A549 (cell line): ENCODE data around the gene LMF2. TPM values are rescaled to one million over a fixed set of nuclear protein-coding genes. Genes with fewer than 3 reads are reported as not detected.
A peak's percentile ranks its signal among the peaks of the same experiment; 100 is the strongest.

Experiments used
- ATAC-seq, 2 experiments: fragments of 200-7000 bp in 1 of 2; fragments of >200 bp in 1 of 2; cut with Nextera tagmentation in 1 of 2; cut with Tn5 transposase in 1 of 2; 3 replicates each; pipeline versions ENCODE4 v1.8.0 to v1.9.1; 2018 to 2020; ENCODE audit warnings: mild to moderate bottlenecking in 1 of 2, moderate library complexity in 1 of 2
- CTCF ChIA-PET: fragments of 300-600 bp; sonication (Branson Sonifier 250); formaldehyde crosslinking; extraction: SDS; loops from one replicate; lab custom pipeline; 2021; ENCODE audit warnings: antibody characterized with exemption, inconsistent platforms; lab: Yijun Ruan, JAX
- POLR2A ChIA-PET: fragments of 350-600 bp; formaldehyde crosslinking; extraction: SDS; loops from one replicate; lab custom pipeline; 2021; ENCODE audit warnings: antibody characterized with exemption, inconsistent platforms; lab: Yijun Ruan, JAX
- DNase-seq, 2 experiments: peaks; one replicate each; pipeline versions ENCODE4 v3.0.0 to v3.0.0-alpha.2; 2011 to 2016; ENCODE audit warnings: low read depth in 1 of 2, low spot score in 1 of 2
- FAIRE-seq: peaks from 2 replicates; lab custom pipeline; 2011; peaks lifted over from hg19 to GRCh38; lab: Jason Lieb, UNC
- H3K27ac ChIP-seq, 2 experiments: fragments of >200 bp; sonication (Bioruptor Twin); formaldehyde crosslinking; 3 replicates each; pipeline ENCODE4 v1.5.1; 2016 to 2017
- H3K4me1 ChIP-seq: fragments of >200 bp; sonication (Bioruptor Twin); formaldehyde crosslinking; 3 replicates; pipeline ENCODE4 v1.6.1; 2016
- H3K4me2 ChIP-seq: fragments of >200 bp; sonication (Bioruptor Twin); formaldehyde crosslinking; 3 replicates; pipeline ENCODE4 v1.6.1; 2016
- H3K4me3 ChIP-seq: fragments of >200 bp; sonication (Bioruptor Twin); formaldehyde crosslinking; 3 replicates; pipeline ENCODE4 v1.5.1; 2016
- H3K9me3 ChIP-seq: fragments of >200 bp; sonication (Bioruptor Twin); formaldehyde crosslinking; 3 replicates; pipeline ENCODE4 v1.6.1; 2016
- ATOH8 ChIP-seq: fragments of 250-450 bp; sonication (Bioruptor Pico); IDR thresholded peaks from 2 replicates; pipeline ENCODE4 v1.5.0; 2020; ENCODE audit warnings: low read depth, mild to moderate bottlenecking, moderate library complexity
- BHLHE40 ChIP-seq: IDR thresholded peaks from 2 replicates; pipeline ENCODE4 v1.6.1; 2012; ENCODE audit warnings: low read depth, low read length, inconsistent platforms
- CBX8 ChIP-seq: fragments of 200-600 bp; sonication (generic); IDR thresholded peaks from 2 replicates; pipeline ENCODE4 v1.6.1; 2016
- CHD4 ChIP-seq: fragments of 200-600 bp; sonication (generic); IDR thresholded peaks from 2 replicates; pipeline ENCODE4 v1.6.1; 2016; ENCODE audit warnings: antibody characterized with exemption, mild to moderate bottlenecking, borderline replicate concordance
- CTCF ChIP-seq: fragments of >200 bp; sonication (Bioruptor Twin); formaldehyde crosslinking; IDR thresholded peaks from 3 replicates; pipeline ENCODE4 v1.5.1; 2016
- EHMT2 ChIP-seq: fragments of 200-600 bp; sonication (generic); IDR thresholded peaks from 2 replicates; pipeline ENCODE4 v1.6.1; 2016; ENCODE audit warnings: antibody characterized with exemption, low read depth, mild to moderate bottlenecking, moderate library complexity
- ELK1 ChIP-seq: fragments of 150-350 bp; IDR thresholded peaks from 2 replicates; pipeline ENCODE4 v1.6.1; 2014; ENCODE audit warnings: low read depth, mild to moderate bottlenecking, low read length
- EP300 ChIP-seq, 2 experiments: fragments of >200 bp; sonication (Bioruptor Twin); formaldehyde crosslinking; IDR thresholded peaks; 2 replicates in 1 of 2; 3 replicates in 1 of 2; pipeline ENCODE4 v1.6.1; 2016 to 2017
- FOXS1 ChIP-seq: fragments of 250-450 bp; sonication (Bioruptor Pico); IDR thresholded peaks from 2 replicates; pipeline ENCODE4 v1.5.0; 2020; ENCODE audit warnings: mild to moderate bottlenecking, moderate library complexity
- HDAC2 ChIP-seq: fragments of 200-600 bp; sonication (generic); IDR thresholded peaks from 2 replicates; pipeline ENCODE4 v1.6.1; 2016
- HOXB13 ChIP-seq: fragments of 250-450 bp; sonication (Bioruptor Pico); IDR thresholded peaks from 2 replicates; pipeline ENCODE4 v1.5.0; 2020; ENCODE audit warnings: low read depth, mild to moderate bottlenecking, moderate library complexity
- HOXB5 ChIP-seq: fragments of 250-450 bp; sonication (Bioruptor Pico); IDR thresholded peaks from 2 replicates; pipeline ENCODE4 v1.5.0; 2020; ENCODE audit warnings: mild to moderate bottlenecking, moderate library complexity
- KDM1A ChIP-seq: fragments of 200-600 bp; sonication (generic); IDR thresholded peaks from 2 replicates; pipeline ENCODE4 v1.6.1; 2016; ENCODE audit warnings: low read depth, mild to moderate bottlenecking
- MAFK ChIP-seq: fragments of 450-650 bp; IDR thresholded peaks from 2 replicates; pipeline ENCODE4 v1.6.1; 2014; ENCODE audit not compliant: partially characterized antibody
- MAX ChIP-seq: IDR thresholded peaks from 2 replicates; pipeline ENCODE4 v1.6.1; 2012
- MAZ ChIP-seq: fragments of 150-350 bp; IDR thresholded peaks from 2 replicates; pipeline ENCODE4 v1.6.1; 2014; ENCODE audit warnings: antibody characterized with exemption, low read depth, low read length, borderline replicate concordance
- NPAS2 ChIP-seq: fragments of 250-450 bp; sonication (Bioruptor Pico); IDR thresholded peaks from 2 replicates; pipeline ENCODE4 v1.8.0; 2022; ENCODE audit warnings: mild to moderate bottlenecking, moderate library complexity, borderline replicate concordance
- PBX3 ChIP-seq: IDR thresholded peaks from 2 replicates; pipeline ENCODE4 v1.6.1; 2012
- PHF8 ChIP-seq: fragments of 200-600 bp; sonication (generic); IDR thresholded peaks from 2 replicates; pipeline ENCODE4 v1.6.1; 2016; ENCODE audit warnings: low read depth, mild to moderate bottlenecking, antibody characterized with exemption, moderate library complexity, borderline replicate concordance
- POLR2AphosphoS2 ChIP-seq: conservative IDR thresholded peaks from 2 replicates; pipeline ENCODE4 v1.6.1; 2012; ENCODE audit warnings: low read length, improper control_type of control experiment, inconsistent platforms
- RAD21 ChIP-seq, 2 experiments: fragments of >200 bp in 1 of 2; sonication (Bioruptor Twin) in 1 of 2; formaldehyde crosslinking in 1 of 2; IDR thresholded peaks in 1 of 2; conservative IDR thresholded peaks in 1 of 2; 2 replicates in 1 of 2; 3 replicates in 1 of 2; pipeline ENCODE4 v1.6.1; 2012 to 2018; ENCODE audit warnings: inconsistent platforms in 1 of 2
- RARB ChIP-seq: fragments of 250-450 bp; sonication (Bioruptor Pico); IDR thresholded peaks from 2 replicates; pipeline ENCODE4 v1.8.0; 2021; ENCODE audit warnings: mild to moderate bottlenecking, moderate library complexity
- WGBS: methylation state at CpG from one replicate; pipeline ENCODE4 v1.1.6; 2017; ENCODE audit errors: missing lambda C conversion rate; 5-methylcytosine and 5-hydroxymethylcytosine counted together
- polyA plus RNA-seq, 4 experiments: library from polyadenylated mRNA; depleted of rRNA in 3 of 4; stranded (reverse); fragments of >200 nt; fragmentation: RNase III in 1 of 4; extraction: RNeasy Plus Mini Kit Qiagen cat#74134 plus additional on column Dnase treatment in 1 of 4; gene quantifications; 2 replicates in 3 of 4; 3 replicates in 1 of 4; pipeline ENCODE4 v1.2.3, GENCODE V29; 2011 to 2017

The LMF2 gene
- polyA plus RNA-seq, 2 of the 4 experiments (the other 2 are of a cell fraction): 13.0 to 32.5 TPM

GRCh38 chr22:50545522-50546325 is 38.2 kb upstream of the LMF2 start, which contains the start of gene KLHDC7B (continued):
- TF ChIP-seq FOXS1 (CRISPR knock-in tag): no peak
- no peak for TF ChIP-seq KDM1A
- TF ChIP-seq EHMT2: no peak
- no peak for TF ChIP-seq PHF8
- TF ChIP-seq BHLHE40: no peak
- TF ChIP-seq POLR2AphosphoS2: no peak

GRCh38 chr22:50544746-50545253 is 37.3 kb upstream of the LMF2 start:
- Histone ChIP-seq H3K9me3 (no peaks in the 10 kb centered on the region), H3K4me3 (no peak overlapping the region), H3K4me2 (peak overlapping the region; percentile 68), H3K4me1 (peaks cover 53% of the 10 kb centered on the region), H3K27ac (peak overlapping the region; percentile 82 to 84)
- DNase-seq (no peak), ATAC-seq (peak; percentile 14 to 51; a peak in 4 of 6 replicates), FAIRE-seq (no peak)
- ChIA-PET POLR2A (interaction anchor here (1.3 to 1.4 kb wide), 2 partner anchors 13 to 18 kb away, joined by 3 to 4 read pairs; partner anchors contain the start of gene SYCE3), CTCF (interaction anchor here (0.9 to 4.5 kb wide), 10 partner anchors 11 to 76 kb away, joined by 3 to 25 read pairs (median 5); partner anchors contain the start of genes SCO2 and SYCE3)
- TF ChIP-seq CBX8: no peak
- TF ChIP-seq NPAS2 (CRISPR knock-in tag): no peak
- no peak for TF ChIP-seq HOXB5 (CRISPR knock-in tag)
- TF ChIP-seq POLR2AphosphoS2: no peak
- TF ChIP-seq CHD4: no peak
- no peak for TF ChIP-seq PHF8
- no peak for TF ChIP-seq PBX3
- TF ChIP-seq HOXB13 (CRISPR knock-in tag): no peak
- TF ChIP-seq ATOH8: no peak
- TF ChIP-seq EP300 (IDR thresholded peaks at IDR 0.05): no peak
- TF ChIP-seq MAZ: no peak
- TF ChIP-seq FOXS1 (CRISPR knock-in tag): no peak
- TF ChIP-seq ELK1: no peak
- WGBS: 71% methylated on average over 4 of the region's 5 CpGs

- peak overlapping the region; percentile 68 for H3K4me2 ChIP-seq
- H3K4me1 ChIP-seq: peaks cover 57% of the 10 kb centered on the region
- ChIA-PET CTCF (interaction anchor here (0.9 to 4.5 kb wide), 8 partner anchors 14 to 77 kb away, joined by 3 to 25 read pairs (median 5); partner anchors contain the start of genes SCO2 and SYCE3), POLR2A (interaction anchor here (1.4 kb wide), 1 partner anchor 12 kb away, joined by 4 read pairs; no protein-coding TSS in a partner anchor)
- H3K4me3 ChIP-seq: peak overlapping the region; percentile 24; the same call in 1 of the 3 replicates
- H3K27ac ChIP-seq: peak overlapping the region; percentile 82 to 84
- DNase-seq (peak; percentile 82 to 85), ATAC-seq (peak; percentile 74 to 89), FAIRE-seq (no peak)
- no peaks in the 10 kb centered on the region for H3K9me3 ChIP-seq
- 6% methylated on average over 15 of the region's 52 CpGs for WGBS
- TF ChIP-seq ELK1 (no peak), RARB (no peak), CTCF (peak; percentile 61), ATOH8 (no peak), HDAC2 (no peak), KDM1A (no peak), MAX (peak; percentile 46; the same call in 1 of the 2 replicates), RAD21 (conservative IDR thresholded peaks at IDR 0.05 in 1 of 2, IDR thresholded peaks at IDR 0.05 in 1 of 2) (peak; percentile 26 to 44; a peak in 4 of 5 replicates), MAFK (no peak)
These were observed 36.7 kb upstream of the LMF2 start for GRCh38 chr22:50544078-50544745.
